Measurements from ENCODE around the gene TPD52L2. TPM values are rescaled to one million over a fixed set of nuclear protein-coding genes. Genes with fewer than 3 reads are reported as not detected.

Gene TPD52L2
- total and polyA plus RNA-seq, 7 donors = 71.7 to 109 (median 84.7) TPM

GRCh38 chr20:63857764-63858392 lies 7.2 kb upstream of the TPD52L2 start:
- TF ChIP-seq POLR2AphosphoS5 (IDR thresholded peaks at IDR 0.05) = peak in 1 of 4 donors; percentile 24
- TF ChIP-seq EP300 (IDR thresholded peaks at IDR 0.05) = no peak
- DNase-seq = no peak

DNA sequence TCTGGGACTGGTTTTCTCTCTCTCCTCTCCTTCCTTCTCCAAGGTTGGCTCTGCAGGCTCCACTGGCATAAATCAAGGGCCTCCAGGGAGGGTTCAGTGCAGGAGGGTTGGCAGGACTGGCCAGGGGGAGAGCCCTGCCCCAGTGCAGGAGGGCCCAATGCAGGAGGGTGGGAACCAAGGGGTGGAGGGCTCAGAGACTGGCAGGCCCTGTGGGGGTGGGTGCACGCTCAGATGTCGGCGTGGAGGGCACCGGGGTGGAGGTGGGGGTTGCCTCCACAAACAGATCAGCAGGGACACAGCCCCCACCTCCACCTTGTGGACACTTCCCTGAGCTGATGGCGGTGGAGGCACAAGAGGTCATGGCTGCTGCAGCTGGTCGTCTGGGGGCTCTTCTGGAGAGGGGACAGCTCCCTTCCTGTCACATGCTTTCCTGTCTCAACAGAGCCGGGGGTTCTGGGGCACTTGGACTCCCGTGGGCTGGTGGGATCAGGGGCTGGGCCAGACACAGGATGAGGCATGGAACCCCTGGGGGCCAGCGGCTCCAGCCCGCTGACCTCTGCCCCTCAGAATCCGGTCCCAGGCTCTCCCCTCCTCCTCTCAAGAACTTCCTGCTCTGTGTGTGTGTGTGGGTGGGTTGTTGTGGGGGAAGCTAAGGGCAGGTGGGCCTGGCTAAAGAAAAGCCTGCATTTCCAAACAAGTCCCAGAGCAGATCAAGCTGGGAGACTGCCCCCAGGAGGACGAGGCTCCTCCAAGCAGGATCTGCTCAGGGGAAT lies 6.5 kb upstream of the TPD52L2 start:
- Histone ChIP-seq H3K4me3 (no peak overlapping the region), H3K36me3 (peaks cover 0 to 16% (median 8%) of the 10 kb centered on the region in 4 donors), H3K9me3 (no peaks in the 10 kb centered on the region), H3K27ac (peak overlapping the region; percentile 5 to 43 (median 34)), H3K27me3 (peaks cover 17 to 56% (median 48%) of the 10 kb centered on the region in 3 donors), H3K4me1 (peaks cover 0 to 40% (median 39%) of the 10 kb centered on the region in 4 donors)
- WGBS, 2 donors = 3 to 4% methylated on average over 12 of the region's 12 CpGs
- no peak for TF ChIP-seq POLR2AphosphoS5 (IDR thresholded peaks at IDR 0.05)
- TF ChIP-seq, protein P1, sequence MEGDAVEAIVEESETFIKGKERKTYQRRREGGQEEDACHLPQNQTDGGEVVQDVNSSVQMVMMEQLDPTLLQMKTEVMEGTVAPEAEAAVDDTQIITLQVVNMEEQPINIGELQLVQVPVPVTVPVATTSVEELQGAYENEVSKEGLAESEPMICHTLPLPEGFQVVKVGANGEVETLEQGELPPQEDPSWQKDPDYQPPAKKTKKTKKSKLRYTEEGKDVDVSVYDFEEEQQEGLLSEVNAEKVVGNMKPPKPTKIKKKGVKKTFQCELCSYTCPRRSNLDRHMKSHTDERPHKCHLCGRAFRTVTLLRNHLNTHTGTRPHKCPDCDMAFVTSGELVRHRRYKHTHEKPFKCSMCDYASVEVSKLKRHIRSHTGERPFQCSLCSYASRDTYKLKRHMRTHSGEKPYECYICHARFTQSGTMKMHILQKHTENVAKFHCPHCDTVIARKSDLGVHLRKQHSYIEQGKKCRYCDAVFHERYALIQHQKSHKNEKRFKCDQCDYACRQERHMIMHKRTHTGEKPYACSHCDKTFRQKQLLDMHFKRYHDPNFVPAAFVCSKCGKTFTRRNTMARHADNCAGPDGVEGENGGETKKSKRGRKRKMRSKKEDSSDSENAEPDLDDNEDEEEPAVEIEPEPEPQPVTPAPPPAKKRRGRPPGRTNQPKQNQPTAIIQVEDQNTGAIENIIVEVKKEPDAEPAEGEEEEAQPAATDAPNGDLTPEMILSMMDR (IDR thresholded peaks at IDR 0.05) = no peak
- no peak for TF ChIP-seq EP300 (IDR thresholded peaks at IDR 0.05)
- TF ChIP-seq POLR2A (IDR thresholded peaks at IDR 0.05) = no peak
- intact Hi-C loops (cut with DNase I) = no loop called here
- DNase-seq = no peak

More at GRCh38 chr20:63857764-63858392, 7.2 kb upstream of the TPD52L2 start:
- no peaks in the 10 kb centered on the region for H3K9me3 ChIP-seq
- H3K4me3 ChIP-seq = no peak overlapping the region
- H3K36me3 ChIP-seq = peaks cover 0 to 16% (median 8%) of the 10 kb centered on the region in 4 donors
- peak overlapping the region; percentile 5 to 43 (median 34) for H3K27ac ChIP-seq
- intact Hi-C loops (cut with DNase I) = no loop called here
- 10 to 32% methylated on average over 14 of the region's 14 CpGs for WGBS, 2 donors
- peaks cover 0 to 38% (median 33%) of the 10 kb centered on the region in 4 donors for H3K4me1 ChIP-seq
- peaks cover 17 to 63% (median 50%) of the 10 kb centered on the region in 3 donors for H3K27me3 ChIP-seq

GRCh38 chr20:63859166-63859699 lies 5.8 kb upstream of the TPD52L2 start:
- no peak for DNase-seq
- Histone ChIP-seq H3K27me3 (peaks cover 17 to 50% (median 42%) of the 10 kb centered on the region in 3 donors), H3K4me1 (peaks cover 0 to 41% (median 39%) of the 10 kb centered on the region in 4 donors), H3K27ac (peak overlapping the region; percentile 5 to 43 (median 34)), H3K9me3 (no peaks in the 10 kb centered on the region), H3K4me3 (no peak overlapping the region), H3K36me3 (peaks cover 0 to 16% (median 8%) of the 10 kb centered on the region in 4 donors)
- intact Hi-C loops (cut with DNase I) = no loop called here
- TF ChIP-seq POLR2A (IDR thresholded peaks at IDR 0.05) (no peak), POLR2AphosphoS5 (IDR thresholded peaks at IDR 0.05) (no peak), EP300 (IDR thresholded peaks at IDR 0.05) (no peak)
- TF ChIP-seq, protein P1 (IDR thresholded peaks at IDR 0.05) = no peak
- 43 to 52% methylated on average over 7 of the region's 7 CpGs for WGBS, 2 donors

- peaks cover 4 to 33% (median 28%) of the 10 kb centered on the region in 4 donors for H3K4me1 ChIP-seq
- H3K27me3 ChIP-seq = peaks cover 12 to 37% (median 29%) of the 10 kb centered on the region in 3 donors
- TF ChIP-seq EP300 (IDR thresholded peaks at IDR 0.05) = no peak
- TF ChIP-seq, protein P1 (IDR thresholded peaks at IDR 0.05) = no peak
- no peak for TF ChIP-seq POLR2A (IDR thresholded peaks at IDR 0.05)
- no peak for TF ChIP-seq POLR2AphosphoS5 (IDR thresholded peaks at IDR 0.05)
- H3K36me3 ChIP-seq = peaks cover 0 to 16% (median 8%) of the 10 kb centered on the region in 4 donors
- intact Hi-C loops (cut with DNase I) = loop anchor here (5.0 kb wide), 2 partner anchors 33 to 73 kb away; no protein-coding TSS in a partner anchor
- H3K9me3 ChIP-seq = no peaks in the 10 kb centered on the region
- no peak overlapping the region for H3K4me3 ChIP-seq
- 70 to 77% methylated on average over 17 of the region's 17 CpGs for WGBS, 2 donors
- no peak for DNase-seq
- no peak overlapping the region for H3K27ac ChIP-seq
Observed at GRCh38 chr20:63860325-63861051, 4.6 kb upstream of the TPD52L2 start.
